Esophagus squamous epithelium (tissue), 4 donors: ENCODE results near the gene GUK1.

Source experiments
- POLR2A ChIP-seq, 4 donors: fragments of 450-650 bp; IDR thresholded peaks; one replicate each; pipeline ENCODE4 v1.6.1; 2017; ENCODE audit warnings: antibody characterized with exemption in 4 of 4, mild to moderate bottlenecking in 4 of 4, moderate library complexity in 3 of 4
- TF ChIP-seq, protein P1 (sequence below), 6 experiments: fragments of 450-650 bp in 4 of 6; fragments of 200-600 bp in 2 of 6; sonication (generic) in 2 of 6; IDR thresholded peaks; one replicate each; pipeline ENCODE4 v1.5.1; 2016 to 2019; ENCODE audit warnings: antibody characterized with exemption in 6 of 6, mild to moderate bottlenecking in 4 of 6, moderate library complexity in 4 of 6

DNA sequence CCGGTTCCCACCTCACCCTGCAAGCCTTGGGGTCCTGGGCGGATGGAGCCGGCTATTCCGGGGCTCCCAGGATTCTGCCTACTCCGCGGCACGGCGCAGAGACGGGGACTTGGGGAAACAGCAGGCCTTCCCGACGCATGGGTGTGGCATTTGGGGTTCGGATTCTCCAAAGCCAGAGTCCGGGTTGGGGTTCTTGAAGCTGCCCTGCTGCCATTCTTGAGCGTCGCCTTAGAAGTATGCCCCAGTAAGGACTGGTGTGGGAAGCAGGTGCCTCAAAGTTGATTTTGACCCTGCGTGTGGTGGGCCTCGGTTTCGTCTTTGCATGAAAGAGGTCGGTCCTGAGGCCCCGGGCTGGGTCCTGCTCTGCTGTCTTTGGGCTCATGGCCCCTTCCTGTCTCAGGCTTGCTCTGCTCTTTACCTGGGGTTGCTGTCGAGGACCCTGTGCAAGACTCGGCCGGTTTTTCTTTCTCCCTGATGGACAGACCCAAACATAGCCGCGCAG is 696 bp downstream of the GUK1 start:
- TF ChIP-seq, protein P1, sequence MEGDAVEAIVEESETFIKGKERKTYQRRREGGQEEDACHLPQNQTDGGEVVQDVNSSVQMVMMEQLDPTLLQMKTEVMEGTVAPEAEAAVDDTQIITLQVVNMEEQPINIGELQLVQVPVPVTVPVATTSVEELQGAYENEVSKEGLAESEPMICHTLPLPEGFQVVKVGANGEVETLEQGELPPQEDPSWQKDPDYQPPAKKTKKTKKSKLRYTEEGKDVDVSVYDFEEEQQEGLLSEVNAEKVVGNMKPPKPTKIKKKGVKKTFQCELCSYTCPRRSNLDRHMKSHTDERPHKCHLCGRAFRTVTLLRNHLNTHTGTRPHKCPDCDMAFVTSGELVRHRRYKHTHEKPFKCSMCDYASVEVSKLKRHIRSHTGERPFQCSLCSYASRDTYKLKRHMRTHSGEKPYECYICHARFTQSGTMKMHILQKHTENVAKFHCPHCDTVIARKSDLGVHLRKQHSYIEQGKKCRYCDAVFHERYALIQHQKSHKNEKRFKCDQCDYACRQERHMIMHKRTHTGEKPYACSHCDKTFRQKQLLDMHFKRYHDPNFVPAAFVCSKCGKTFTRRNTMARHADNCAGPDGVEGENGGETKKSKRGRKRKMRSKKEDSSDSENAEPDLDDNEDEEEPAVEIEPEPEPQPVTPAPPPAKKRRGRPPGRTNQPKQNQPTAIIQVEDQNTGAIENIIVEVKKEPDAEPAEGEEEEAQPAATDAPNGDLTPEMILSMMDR (IDR thresholded peaks at IDR 0.05) = no peak
- peak in 1 of 4 donors; percentile 10 for TF ChIP-seq POLR2A (IDR thresholded peaks at IDR 0.05)
